ENCODE measurements around the gene ADAMTS17. TPM values are rescaled to one million over a fixed set of nuclear protein-coding genes. Genes with fewer than 3 reads are reported as not detected.
"Not testable (repeated sequence)": the region's sequence is repeated elsewhere in the genome, so short reads cannot be mapped to it uniquely, and the experiment has no call there.

Gene ADAMTS17
- total RNA-seq, 8 experiments from 2014 or later: 0.33 to 2.1 (median 1.1) TPM

DNA sequence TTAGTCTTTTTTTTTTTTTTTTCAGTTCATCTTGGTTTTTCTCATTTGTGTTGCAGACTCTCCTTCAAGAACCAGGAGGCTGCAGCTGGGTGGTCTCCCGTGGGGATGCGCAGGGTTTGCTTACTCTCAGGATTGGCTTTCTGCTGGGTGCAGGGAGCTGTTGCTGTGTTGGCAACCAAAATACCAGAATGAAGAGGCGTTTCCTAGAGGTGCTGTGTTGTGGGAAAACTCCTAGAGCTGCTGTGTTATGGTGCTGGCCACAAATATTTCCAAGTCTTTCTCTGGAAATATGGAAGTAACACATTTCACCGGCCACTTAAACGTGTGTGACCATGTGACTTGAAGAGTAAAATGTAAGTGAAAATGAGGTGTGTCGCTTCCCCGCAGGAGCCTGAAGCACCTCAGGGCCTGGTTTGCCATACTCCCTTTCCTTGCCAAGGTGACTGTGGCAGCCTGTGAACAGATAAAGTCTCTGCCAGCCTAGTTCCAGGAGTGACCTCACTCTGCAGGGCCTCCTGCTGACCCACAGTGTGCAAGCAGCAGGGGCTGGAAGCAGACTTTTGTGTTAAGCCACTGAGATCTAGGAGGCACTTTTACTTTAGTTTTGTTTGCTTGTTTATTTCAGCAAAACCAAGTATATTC lies 258.9 kb downstream of the ADAMTS17 start:
- ATAC-seq (replicated peaks in 6 of 8): no peak
- in situ Hi-C loops (cut with MboI; ENCODE audit: low pct_unique_long_range_greater_than_20kb in 2 of 9, low sequenced_read_pairs in 9 of 9, unreplicated experiment in 9 of 9): no loop called here
- 33 to 96% (median 85%) methylated on average over 2 to 6 of the region's 7 CpGs; no CpG with 5 or more reads in 1 of the 10 experiments for WGBS, 10 experiments
- Histone ChIP-seq H3K27ac (no peak overlapping the region), H3K4me3 (no peak overlapping the region), H3K4me1 (replicated peaks in 1 of 2) (no peaks in the 10 kb centered on the region)

- no peaks in the 10 kb centered on the region for H3K4me1 ChIP-seq (replicated peaks in 1 of 2)
- no peak overlapping the region for H3K4me3 ChIP-seq
- H3K27ac ChIP-seq: no peak overlapping the region
- 30 to 96% (median 84%) methylated on average over 1 to 4 of the region's 4 CpGs; no CpG with 5 or more reads in 1 of the 10 experiments for WGBS, 10 experiments
- in situ Hi-C loops (cut with MboI; ENCODE audit: low pct_unique_long_range_greater_than_20kb in 2 of 9, low sequenced_read_pairs in 9 of 9, unreplicated experiment in 9 of 9): no loop called here
- no peak for ATAC-seq (replicated peaks in 6 of 8)
These were observed 260.3 kb downstream of the ADAMTS17 start for GRCh38 chr15:100081454-100081853.

GRCh38 chr15:100078511-100079220 lies 263.1 kb downstream of the ADAMTS17 start:
- Histone ChIP-seq H3K27ac (no peak overlapping the region), H3K4me1 (replicated peaks in 1 of 2) (no peaks in the 10 kb centered on the region), H3K4me3 (no peak overlapping the region)
- in situ Hi-C loops (cut with MboI; ENCODE audit: low pct_unique_long_range_greater_than_20kb in 2 of 9, low sequenced_read_pairs in 9 of 9, unreplicated experiment in 9 of 9): no loop called here
- WGBS, 10 experiments: 44 to 92% (median 73%) methylated on average over 3 to 6 of the region's 6 CpGs
- ATAC-seq (replicated peaks in 6 of 8): no peak

- no peak for ATAC-seq (replicated peaks in 6 of 8)
- no peak overlapping the region for H3K4me3 ChIP-seq
- H3K27ac ChIP-seq: no peak overlapping the region
- 0 to 93% (median 57%) methylated on average over 1 of the region's 1 CpG; no CpG with 5 or more reads in 4 of the 10 experiments for WGBS, 10 experiments
- no peaks in the 10 kb centered on the region for H3K4me1 ChIP-seq (replicated peaks in 1 of 2)
- in situ Hi-C loops (cut with MboI; ENCODE audit: low pct_unique_long_range_greater_than_20kb in 2 of 9, low sequenced_read_pairs in 9 of 9, unreplicated experiment in 9 of 9): no loop called here
These were observed 266.5 kb downstream of the ADAMTS17 start for GRCh38 chr15:100075229-100075628.

GRCh38 chr15:100073982-100074381 lies 267.8 kb downstream of the ADAMTS17 start:
- in situ Hi-C loops (cut with MboI; ENCODE audit: low pct_unique_long_range_greater_than_20kb in 2 of 9, low sequenced_read_pairs in 9 of 9, unreplicated experiment in 9 of 9): no loop called here
- no peak overlapping the region for H3K4me3 ChIP-seq
- no peak for ATAC-seq (replicated peaks in 6 of 8)
- H3K27ac ChIP-seq: no peak overlapping the region
- WGBS, 10 experiments: 71 to 100% (median 96%) methylated on average over 2 to 5 of the region's 5 CpGs
- no peaks in the 10 kb centered on the region for H3K4me1 ChIP-seq (replicated peaks in 1 of 2)

GRCh38 chr15:100066521-100067280 lies 275.1 kb downstream of the ADAMTS17 start:
- 44 to 100% (median 74%) methylated on average over 2 to 9 of the region's 12 CpGs for WGBS, 10 experiments
- in situ Hi-C loops (cut with MboI; ENCODE audit: low pct_unique_long_range_greater_than_20kb in 2 of 9, low sequenced_read_pairs in 9 of 9, unreplicated experiment in 9 of 9); H3K4me3 ChIP-seq; ATAC-seq (replicated peaks in 6 of 8); H3K27ac ChIP-seq; H3K4me1 ChIP-seq (replicated peaks in 1 of 2): not testable (repeated sequence)

DNA sequence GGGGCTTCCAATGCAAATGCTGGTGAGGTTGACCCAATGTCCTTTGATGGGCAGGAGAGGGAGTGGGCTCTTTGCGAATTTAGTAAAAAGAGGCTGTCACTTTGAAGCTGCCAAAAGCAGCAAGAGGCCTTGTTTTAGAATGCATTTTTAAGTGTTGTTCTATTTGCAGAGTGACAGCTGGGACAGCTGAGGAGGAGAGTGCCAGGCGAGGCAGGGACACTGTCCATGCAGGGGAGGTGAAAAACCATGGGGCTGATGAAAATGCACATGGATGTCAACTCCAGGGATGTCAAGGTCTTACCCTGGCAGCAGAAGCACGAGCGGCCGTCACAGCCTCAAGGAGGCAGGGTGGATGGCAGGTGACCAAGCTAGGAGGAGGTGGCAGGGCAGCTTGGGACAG lies 279.8 kb downstream of the ADAMTS17 start:
- WGBS, 10 experiments: 17 to 86% (median 45%) methylated on average over 1 to 5 of the region's 5 CpGs; no CpG with 5 or more reads in 2 of the 10 experiments
- H3K4me1 ChIP-seq (replicated peaks in 1 of 2): no peaks in the 10 kb centered on the region
- H3K27ac ChIP-seq: no peak overlapping the region
- in situ Hi-C loops (cut with MboI; ENCODE audit: low pct_unique_long_range_greater_than_20kb in 2 of 9, low sequenced_read_pairs in 9 of 9, unreplicated experiment in 9 of 9): no loop called here
- no peak for ATAC-seq (replicated peaks in 6 of 8)
- no peak overlapping the region for H3K4me3 ChIP-seq

GRCh38 chr15:100060276-100060926 lies 281.4 kb downstream of the ADAMTS17 start:
- in situ Hi-C loops (cut with MboI; ENCODE audit: low pct_unique_long_range_greater_than_20kb in 2 of 9, low sequenced_read_pairs in 9 of 9, unreplicated experiment in 9 of 9): no loop called here
- no peak for ATAC-seq (replicated peaks in 6 of 8)
- Histone ChIP-seq H3K27ac (no peak overlapping the region), H3K4me3 (no peak overlapping the region), H3K4me1 (replicated peaks in 1 of 2) (no peaks in the 10 kb centered on the region)
- WGBS, 10 experiments: 15 to 92% (median 68%) methylated on average over 1 to 7 of the region's 10 CpGs; no CpG with 5 or more reads in 4 of the 10 experiments

GRCh38 chr15:100059521-100059920 lies 282.3 kb downstream of the ADAMTS17 start:
- 26 to 100% (median 76%) methylated on average over 2 to 4 of the region's 4 CpGs; no CpG with 5 or more reads in 3 of the 10 experiments for WGBS, 10 experiments
- no peaks in the 10 kb centered on the region for H3K4me1 ChIP-seq (replicated peaks in 1 of 2)

DNA sequence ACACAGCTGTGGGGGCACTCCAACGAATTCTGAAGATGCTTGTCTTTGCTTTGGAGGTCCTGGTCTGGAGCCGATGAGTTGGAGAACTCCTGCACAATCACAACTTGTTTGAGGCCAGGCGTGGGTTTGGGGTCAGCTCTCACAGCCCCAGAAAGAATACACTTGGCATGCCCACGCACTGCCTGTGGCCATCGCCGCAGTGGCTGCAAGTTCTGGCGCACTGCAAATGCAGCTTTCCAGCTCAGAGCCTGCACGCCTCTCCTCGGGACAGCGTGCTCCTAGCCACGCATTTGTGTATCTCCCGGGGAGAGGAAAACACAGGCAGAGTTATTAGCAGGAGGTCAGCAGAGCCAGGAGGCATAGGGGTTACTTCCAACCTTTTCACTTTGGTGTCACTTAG lies 282.7 kb downstream of the ADAMTS17 start:
- no peak for ATAC-seq (replicated peaks in 6 of 8)
- WGBS, 10 experiments: 60 to 80% (median 73%) methylated on average over 1 to 5 of the region's 12 CpGs; no CpG with 5 or more reads in 6 of the 10 experiments
- H3K4me3 ChIP-seq: no peak overlapping the region
- in situ Hi-C loops (cut with MboI; ENCODE audit: low pct_unique_long_range_greater_than_20kb in 2 of 9, low sequenced_read_pairs in 9 of 9, unreplicated experiment in 9 of 9): no loop called here
- no peak overlapping the region for H3K27ac ChIP-seq
- no peaks in the 10 kb centered on the region for H3K4me1 ChIP-seq (replicated peaks in 1 of 2)

More at GRCh38 chr15:100059521-100059920, 282.3 kb downstream of the ADAMTS17 start:
- ATAC-seq (replicated peaks in 6 of 8): no peak
- H3K4me3 ChIP-seq: no peak overlapping the region
- no peak overlapping the region for H3K27ac ChIP-seq
- in situ Hi-C loops (cut with MboI; ENCODE audit: low pct_unique_long_range_greater_than_20kb in 2 of 9, low sequenced_read_pairs in 9 of 9, unreplicated experiment in 9 of 9): no loop called here

DNA sequence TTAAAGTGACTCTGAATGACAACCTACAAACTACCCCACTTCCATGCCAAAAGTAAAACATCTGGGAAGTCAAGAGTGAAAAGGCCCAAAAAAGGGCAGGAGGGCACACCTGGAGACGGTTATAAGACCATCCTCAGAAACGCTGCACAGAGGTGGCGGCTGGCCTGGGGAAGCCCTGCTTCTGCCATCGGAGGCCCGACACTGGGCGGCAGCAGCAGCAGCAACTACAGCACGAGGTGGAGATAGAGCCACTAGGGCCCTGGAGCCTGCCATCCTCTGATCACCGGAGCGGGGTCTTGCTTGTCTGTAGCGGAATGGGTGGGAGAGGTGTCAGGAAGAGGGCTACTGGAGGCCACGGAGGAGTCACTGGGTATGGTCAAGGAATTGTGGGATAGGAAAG lies 283.3 kb downstream of the ADAMTS17 start:
- ATAC-seq (replicated peaks in 6 of 8): no peak
- WGBS, 10 experiments: 10 to 96% (median 84%) methylated on average over 1 to 10 of the region's 11 CpGs; no CpG with 5 or more reads in 5 of the 10 experiments
- Histone ChIP-seq H3K4me3 (no peak overlapping the region), H3K27ac (no peak overlapping the region), H3K4me1 (replicated peaks in 1 of 2) (no peaks in the 10 kb centered on the region)
- in situ Hi-C loops (cut with MboI; ENCODE audit: low pct_unique_long_range_greater_than_20kb in 2 of 9, low sequenced_read_pairs in 9 of 9, unreplicated experiment in 9 of 9): no loop called here

DNA sequence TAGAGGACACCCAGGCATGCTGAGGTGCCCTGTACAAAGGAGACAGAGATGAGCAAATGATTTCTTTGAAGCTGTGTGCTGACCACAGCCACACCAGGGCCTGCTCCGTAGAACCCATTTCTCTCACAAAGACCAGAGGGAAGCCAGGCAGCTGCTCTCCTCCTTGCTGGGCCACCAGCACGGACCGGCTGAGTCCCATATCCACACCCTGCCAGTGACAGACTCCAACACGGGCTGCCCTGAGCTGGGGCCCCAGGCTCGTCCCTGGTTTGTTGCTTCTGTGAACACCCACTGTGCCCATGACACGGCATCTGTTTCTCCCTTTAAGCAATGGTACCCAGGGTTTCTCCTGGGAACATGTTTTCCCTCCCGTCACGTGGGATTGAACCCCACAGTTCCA lies 284.5 kb downstream of the ADAMTS17 start:
- 0 to 100% (median 85%) methylated on average over 1 to 5 of the region's 8 CpGs; no CpG with 5 or more reads in 5 of the 10 experiments for WGBS, 10 experiments

More for the DNA sequence above, 284.5 kb downstream of the ADAMTS17 start:
- Histone ChIP-seq H3K4me1 (replicated peaks in 1 of 2) (no peaks in the 10 kb centered on the region), H3K27ac (no peak overlapping the region), H3K4me3 (no peak overlapping the region)
- ATAC-seq (replicated peaks in 6 of 8): no peak
- in situ Hi-C loops (cut with MboI; ENCODE audit: low pct_unique_long_range_greater_than_20kb in 2 of 9, low sequenced_read_pairs in 9 of 9, unreplicated experiment in 9 of 9): no loop called here
